Fibroblast of pulmonary artery (primary cell): Measurements from ENCODE around the gene RSBN1L.
A peak's percentile ranks its signal among the peaks of the same experiment; 100 is the strongest.
"Not testable (repeated sequence)": the region's sequence is repeated elsewhere in the genome, so short reads cannot be mapped to it uniquely, and the experiment has no call there.

Experiments
- DNase-seq: peaks from one replicate; pipeline ENCODE4 v3.0.0-alpha.2; 2010; ENCODE audit warnings: low read depth
- H3K4me3 ChIP-seq: replicated peaks from 2 replicates; pipeline ENCODE4 v1.5.1; 2011; ENCODE audit warnings: low read depth, mild to moderate bottlenecking, control low read depth, low read length, moderate library complexity
- TF ChIP-seq, protein P1 (sequence below): IDR thresholded peaks from 2 replicates; pipeline ENCODE4 v1.5.1; 2011; ENCODE audit warnings: mild to moderate bottlenecking, control low read depth, low read length, inconsistent platforms; ENCODE audit errors: missing control alignments

Gene RSBN1L

DNA sequence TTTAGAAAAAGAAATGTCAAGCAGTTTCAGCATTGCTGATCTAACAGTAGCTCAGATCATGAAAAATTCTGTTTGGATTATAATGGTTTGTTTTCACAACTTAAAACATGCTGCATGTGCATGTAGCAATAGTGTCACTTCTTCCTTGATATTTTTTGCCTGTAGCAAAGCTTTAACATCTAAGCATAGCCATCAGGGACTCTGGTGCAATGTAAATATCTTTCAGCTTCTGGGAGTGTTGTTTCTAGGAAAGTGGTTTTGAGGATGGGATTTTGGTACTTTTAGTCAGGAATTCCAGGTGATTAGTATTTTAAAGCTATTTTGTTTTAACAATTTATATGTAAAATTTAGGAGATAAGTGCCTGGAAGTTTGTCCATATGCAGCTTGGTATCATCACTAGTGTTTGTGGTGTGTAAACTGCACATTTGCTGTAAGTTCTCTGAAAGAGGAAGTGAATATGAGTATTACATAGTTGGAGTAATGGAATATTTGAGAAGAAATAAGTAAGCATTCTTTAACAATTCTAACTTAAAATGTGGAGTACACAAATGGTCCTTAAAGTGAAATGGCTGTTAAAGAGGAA, 1.9 kb downstream of the RSBN1L start:
- TF ChIP-seq, protein P1, sequence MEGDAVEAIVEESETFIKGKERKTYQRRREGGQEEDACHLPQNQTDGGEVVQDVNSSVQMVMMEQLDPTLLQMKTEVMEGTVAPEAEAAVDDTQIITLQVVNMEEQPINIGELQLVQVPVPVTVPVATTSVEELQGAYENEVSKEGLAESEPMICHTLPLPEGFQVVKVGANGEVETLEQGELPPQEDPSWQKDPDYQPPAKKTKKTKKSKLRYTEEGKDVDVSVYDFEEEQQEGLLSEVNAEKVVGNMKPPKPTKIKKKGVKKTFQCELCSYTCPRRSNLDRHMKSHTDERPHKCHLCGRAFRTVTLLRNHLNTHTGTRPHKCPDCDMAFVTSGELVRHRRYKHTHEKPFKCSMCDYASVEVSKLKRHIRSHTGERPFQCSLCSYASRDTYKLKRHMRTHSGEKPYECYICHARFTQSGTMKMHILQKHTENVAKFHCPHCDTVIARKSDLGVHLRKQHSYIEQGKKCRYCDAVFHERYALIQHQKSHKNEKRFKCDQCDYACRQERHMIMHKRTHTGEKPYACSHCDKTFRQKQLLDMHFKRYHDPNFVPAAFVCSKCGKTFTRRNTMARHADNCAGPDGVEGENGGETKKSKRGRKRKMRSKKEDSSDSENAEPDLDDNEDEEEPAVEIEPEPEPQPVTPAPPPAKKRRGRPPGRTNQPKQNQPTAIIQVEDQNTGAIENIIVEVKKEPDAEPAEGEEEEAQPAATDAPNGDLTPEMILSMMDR, result no peak
- DNase-seq, result no peak
- peak overlapping the region; percentile 81 for H3K4me3 ChIP-seq

DNA sequence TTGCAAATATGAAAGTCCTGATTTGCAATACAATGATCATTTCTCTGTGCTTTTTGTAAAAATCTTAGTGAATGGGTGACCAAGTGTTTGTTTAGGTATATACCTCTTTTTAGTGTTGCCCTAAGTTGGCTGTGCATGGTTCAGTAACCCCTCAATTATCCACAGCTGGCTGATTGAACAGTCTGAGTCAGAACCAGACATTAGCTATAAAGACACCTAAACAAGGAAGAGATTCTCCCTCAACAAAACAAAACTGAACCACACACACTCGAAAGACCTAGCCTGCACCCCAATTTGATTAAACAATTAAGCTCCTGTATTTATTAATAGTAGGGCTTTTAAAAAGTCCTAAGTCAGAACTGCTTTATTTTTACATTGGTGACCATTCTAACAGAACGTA, 2.8 kb downstream of the RSBN1L start:
- DNase-seq, result no peak
- TF ChIP-seq, protein P1, result no peak
- H3K4me3 ChIP-seq, result peak overlapping the region; percentile 81

DNA sequence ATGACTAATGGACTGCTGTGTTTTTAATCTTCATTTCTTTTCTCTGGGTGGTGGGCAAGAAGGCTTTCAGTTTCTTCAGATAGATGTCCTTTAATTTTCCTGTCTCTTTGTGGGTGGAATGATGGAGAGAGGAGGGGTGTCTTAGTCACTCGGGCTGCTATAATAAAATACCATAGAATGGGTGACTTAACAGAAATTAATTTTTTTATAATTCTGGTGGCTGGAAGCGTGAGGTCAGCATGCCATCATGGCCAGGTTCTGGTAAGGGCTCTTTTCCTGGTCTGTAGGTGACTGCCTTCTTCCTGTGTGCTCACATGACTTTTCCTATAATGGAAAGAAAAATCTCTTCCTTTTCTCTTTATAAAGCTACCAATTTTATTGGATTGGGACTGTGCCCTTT, 6.3 kb downstream of the RSBN1L start:
- TF ChIP-seq, protein P1, result no peak
- no peak for DNase-seq
- H3K4me3 ChIP-seq, result no peak overlapping the region

DNA sequence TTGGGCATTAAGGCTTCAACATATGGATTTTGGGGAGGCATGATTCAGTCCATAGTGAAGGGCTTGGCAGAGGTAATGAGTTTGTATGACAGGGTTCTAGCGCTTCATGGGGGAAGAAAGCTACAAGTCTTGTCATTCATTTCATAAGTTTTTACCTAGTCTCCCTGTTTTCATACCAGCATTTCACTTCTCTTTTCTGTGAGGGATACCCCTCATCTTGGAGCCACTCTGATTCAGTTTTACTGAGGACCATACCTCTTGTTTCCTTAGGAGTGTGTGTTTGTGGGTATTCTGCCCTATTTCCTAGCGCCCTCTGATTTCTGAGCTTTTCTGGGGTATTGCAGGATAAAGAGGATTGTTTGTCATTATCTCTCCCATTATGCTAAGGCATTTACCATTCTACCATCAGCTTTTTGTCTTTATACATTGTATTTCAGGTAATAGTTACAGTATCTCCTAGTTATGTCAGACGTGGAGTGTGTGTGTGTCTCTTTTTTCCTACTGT, 6.8 kb downstream of the RSBN1L start:
- no peak for DNase-seq
- TF ChIP-seq, protein P1, result no peak
- no peak overlapping the region for H3K4me3 ChIP-seq

DNA sequence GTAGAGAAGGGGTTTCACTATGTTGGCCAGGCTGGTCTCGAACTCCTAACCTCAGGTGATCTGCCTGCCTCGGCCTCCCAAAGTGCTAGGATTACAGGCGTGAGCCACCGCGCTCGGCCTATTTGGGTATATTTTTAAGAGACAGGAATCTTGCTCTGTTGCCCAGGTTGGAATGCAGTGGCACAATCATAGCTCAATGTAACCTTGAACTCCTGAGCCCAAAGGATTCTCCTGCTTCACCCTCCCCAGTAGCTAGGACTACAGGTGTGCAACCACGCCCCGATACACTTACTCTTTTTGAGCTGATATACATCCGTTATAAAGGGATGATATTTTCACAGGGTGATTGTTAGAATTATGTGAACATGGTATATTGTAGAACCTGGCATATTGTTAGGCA, 7.4 kb downstream of the RSBN1L start:
- H3K4me3 ChIP-seq, DNase-seq: not testable (repeated sequence)

DNA sequence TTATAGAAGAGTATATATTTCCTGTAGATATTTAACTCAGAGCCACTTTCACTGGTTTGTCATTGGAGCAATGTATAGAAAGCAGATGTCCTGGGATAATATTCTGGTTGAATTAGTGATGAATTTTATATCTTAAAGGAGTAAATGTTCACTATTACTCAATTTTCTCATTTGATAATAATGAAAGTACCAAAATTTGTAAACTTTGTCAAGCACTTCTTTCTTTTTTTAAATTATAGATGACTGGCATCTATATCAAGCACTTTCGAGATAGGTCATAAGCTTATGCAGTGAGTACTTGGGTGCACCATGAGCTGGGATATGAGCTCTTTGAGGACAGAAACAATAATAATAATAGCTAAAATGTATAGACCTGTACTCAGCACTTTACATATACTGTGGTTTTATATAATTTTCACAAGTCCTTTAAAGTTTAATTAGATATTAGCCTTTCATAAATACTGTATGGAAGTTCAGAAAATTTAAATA, 11.3 kb downstream of the RSBN1L start:
- DNase-seq, result no peak
- no peak overlapping the region for H3K4me3 ChIP-seq
- TF ChIP-seq, protein P1, result no peak

DNA sequence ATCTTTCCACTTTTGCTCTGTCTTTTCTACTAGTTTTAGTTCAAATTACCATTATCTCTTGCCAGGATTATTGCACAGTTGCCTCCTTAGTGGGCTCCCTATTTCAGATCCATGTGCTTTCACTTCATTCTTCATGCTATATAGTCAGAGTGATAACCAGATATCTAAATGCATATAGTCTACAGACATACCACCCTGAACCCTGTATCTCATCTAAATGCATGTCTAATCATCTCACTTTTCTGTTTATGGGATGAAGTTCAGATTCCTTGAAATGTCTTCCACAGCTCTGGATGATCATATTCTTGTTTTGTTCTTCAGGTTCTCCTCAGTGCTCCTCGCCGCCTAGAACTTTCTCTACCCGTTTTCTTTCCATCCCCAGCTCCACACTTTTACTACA, 13.8 kb downstream of the RSBN1L start:
- TF ChIP-seq, protein P1, result no peak
- no peak overlapping the region for H3K4me3 ChIP-seq
- DNase-seq, result no peak
